ENCODE data around the gene MATR3.

MATR3 gene

GRCh38 chr5:139378101-139378825, 84.7 kb downstream of the MATR3 start:
- DNase-seq (ENCODE audit: low read depth) = no peak
- H3K4me3 ChIP-seq (ENCODE audit: low read depth, low read length) = no peak overlapping the region
- no peak for TF ChIP-seq CTCF (IDR thresholded peaks at IDR 0.05; ENCODE audit: insufficient read depth, low read depth, low read length, missing control alignments)

GRCh38 chr5:139378941-139379361, 85.4 kb downstream of the MATR3 start:
- H3K4me3 ChIP-seq (ENCODE audit: low read depth, low read length) = no peak overlapping the region
- DNase-seq (ENCODE audit: low read depth) = no peak
- no peak for TF ChIP-seq CTCF (IDR thresholded peaks at IDR 0.05; ENCODE audit: insufficient read depth, low read depth, low read length, missing control alignments)

- DNase-seq (ENCODE audit: low read depth) = no peak
- TF ChIP-seq CTCF (IDR thresholded peaks at IDR 0.05; ENCODE audit: insufficient read depth, low read depth, low read length, missing control alignments) = no peak
- no peak overlapping the region for H3K4me3 ChIP-seq (ENCODE audit: low read depth, low read length)
These were observed 86.3 kb downstream of the MATR3 start for GRCh38 chr5:139379626-139380449.

Measured in GM12865 (cell line).